NCI-H2227 treated with DMSO at 0.1 percent for 48 hours (cell line): ENCODE data around the gene RPS21.

ENCODE experiments used
- DNase-seq: peaks from one replicate; lab custom pipeline; 2025; lab: John Stamatoyannopoulos, UW

The RPS21 gene

GRCh38 chr20:62386383-62387218 is at the start of gene RPS21:
Gene RPS21 (plus strand): TSS chr20:62387103. CDS start chr20:62387339, 236 bp downstream.
- peak; percentile 93 for DNase-seq

DNA sequence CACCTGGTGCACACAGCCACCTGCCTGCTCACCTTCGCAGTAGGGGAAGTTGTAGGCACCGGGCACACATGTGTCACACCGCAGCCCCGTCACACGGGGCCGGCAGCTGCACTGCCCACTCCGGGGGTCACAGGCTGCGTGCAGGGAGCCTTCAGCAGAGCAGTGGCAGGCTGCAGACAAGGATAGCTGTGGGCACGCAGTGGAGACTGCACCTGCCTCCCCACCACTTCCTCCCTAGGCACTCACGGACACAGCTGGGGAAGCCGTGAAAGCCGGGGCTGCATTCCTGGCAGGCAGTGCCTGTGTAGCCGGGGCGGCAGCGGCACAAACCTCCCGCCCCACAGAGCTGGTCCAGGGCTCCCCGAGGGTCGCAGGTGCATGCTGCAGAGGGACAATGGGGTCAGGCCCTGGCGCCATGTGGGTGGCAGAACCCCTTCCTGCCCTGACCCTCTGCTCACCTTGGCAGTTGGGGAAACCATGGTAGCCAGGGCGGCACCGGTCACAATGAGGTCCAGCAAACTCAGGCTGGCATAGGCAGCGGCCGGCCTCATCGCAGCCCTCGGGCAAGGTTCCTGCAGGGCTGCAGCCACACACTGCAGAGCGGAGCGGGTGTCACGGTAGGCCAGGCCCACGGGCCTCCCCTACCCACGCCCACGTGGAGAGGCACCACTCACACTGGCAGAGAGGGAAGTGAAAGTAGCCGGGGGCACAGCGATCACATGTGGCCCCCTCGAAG is 49.2 kb upstream of the RPS21 start:
- DNase-seq: no peak

- DNase-seq: no peak
Measured at GRCh38 chr20:62338294-62338620, 48.6 kb upstream of the RPS21 start.

GRCh38 chr20:62339647-62340062 is 47.2 kb upstream of the RPS21 start:
- no peak for DNase-seq

GRCh38 chr20:62342910-62343309 is 44.0 kb upstream of the RPS21 start:
- no peak for DNase-seq

DNA sequence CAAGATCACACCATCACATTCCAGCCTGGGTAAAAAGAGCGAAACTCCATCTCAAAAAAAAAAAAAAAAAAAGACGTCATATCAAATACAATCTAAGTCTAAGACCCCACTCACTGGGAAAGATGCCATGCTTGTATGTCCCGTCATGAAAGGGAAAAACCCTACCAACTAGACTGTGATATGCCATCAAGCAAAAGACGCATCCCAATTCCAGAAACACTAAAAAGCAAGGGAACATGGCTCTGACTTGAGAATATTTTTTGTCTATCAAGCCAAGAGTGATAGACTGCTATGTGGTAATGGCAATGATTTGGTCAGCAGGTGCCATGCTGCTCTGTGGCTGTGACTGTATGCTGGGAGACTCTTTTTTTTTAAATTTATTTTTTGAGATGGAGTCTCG is 42.8 kb upstream of the RPS21 start:
- no peak for DNase-seq

DNA sequence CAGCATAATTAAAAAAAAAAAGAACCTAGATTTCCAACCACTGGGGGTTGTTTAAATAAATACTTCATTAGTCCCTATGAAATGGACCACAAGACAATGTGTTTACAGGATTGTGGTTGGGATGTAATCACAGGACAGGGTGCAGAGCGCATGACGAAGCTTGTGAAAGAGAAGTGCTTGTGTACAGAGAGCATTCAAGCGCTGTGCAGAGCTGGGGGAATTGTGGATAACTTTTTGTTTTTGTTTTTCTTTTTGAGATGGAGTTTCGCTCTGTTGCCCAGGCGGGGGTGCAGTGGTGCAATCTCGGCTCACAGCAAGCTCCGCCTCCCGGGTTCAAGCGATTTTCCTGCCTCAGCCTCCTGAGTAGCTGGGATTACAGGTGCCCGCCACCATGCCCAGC is 42.1 kb upstream of the RPS21 start:
- no peak for DNase-seq

DNA sequence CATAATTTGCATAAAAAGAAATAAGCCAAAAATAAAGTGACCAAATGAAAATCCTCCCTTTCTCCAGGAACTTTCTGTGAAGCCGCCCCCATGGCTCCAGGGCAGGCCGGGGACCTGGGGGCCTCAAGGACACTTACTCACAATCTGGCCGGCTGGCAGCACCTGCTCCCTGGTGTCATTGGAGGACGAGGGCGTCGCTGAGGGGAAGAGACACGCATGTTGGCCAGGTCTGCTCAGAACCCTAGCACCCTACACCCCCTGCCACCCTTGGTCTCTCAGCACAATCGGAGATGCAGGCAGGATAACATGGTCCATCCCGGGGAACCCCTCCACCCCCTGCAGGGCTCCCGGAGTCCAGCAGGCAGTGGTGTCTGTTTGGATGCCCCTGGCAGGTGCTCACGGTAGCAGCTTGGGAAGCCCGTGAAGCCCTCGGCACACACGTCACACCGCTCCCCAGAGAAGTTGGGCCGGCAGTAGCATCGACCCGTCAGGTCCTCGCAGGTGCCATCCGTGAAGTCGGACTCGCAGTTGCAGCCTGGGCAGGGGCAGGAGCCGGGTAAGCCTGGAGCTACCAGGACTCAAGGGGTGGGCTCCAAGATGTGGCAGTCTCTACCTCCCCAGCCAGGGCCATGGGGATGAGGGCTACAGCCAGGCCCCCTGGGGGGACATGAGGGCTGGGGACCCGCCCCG is 41.1 kb upstream of the RPS21 start:
- no peak for DNase-seq

GRCh38 chr20:62346398-62347150 is 40.3 kb upstream of the RPS21 start:
- no peak for DNase-seq

DNA sequence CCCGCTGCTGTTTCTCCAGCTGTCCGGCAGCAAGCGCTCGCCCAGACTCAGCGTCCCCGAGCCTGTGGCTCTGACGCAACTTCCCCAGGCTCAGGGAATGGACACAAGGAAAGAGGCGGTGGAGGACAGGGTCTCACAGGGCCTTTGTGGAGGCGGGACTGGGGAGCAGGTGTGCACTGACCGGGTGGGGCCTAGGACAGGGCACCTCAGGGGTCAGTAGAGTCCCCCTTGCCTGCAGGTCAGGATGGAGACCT is 39.8 kb upstream of the RPS21 start:
- DNase-seq: no peak

- no peak for DNase-seq
Measured at GRCh38 chr20:62347445-62347844, 39.5 kb upstream of the RPS21 start.

- DNase-seq: no peak
Measured at GRCh38 chr20:62348604-62349003, 38.3 kb upstream of the RPS21 start.

GRCh38 chr20:62349556-62350097 is 37.3 kb upstream of the RPS21 start:
- DNase-seq: no peak

- no peak for DNase-seq
Measured at GRCh38 chr20:62350098-62350628, 36.7 kb upstream of the RPS21 start.

DNA sequence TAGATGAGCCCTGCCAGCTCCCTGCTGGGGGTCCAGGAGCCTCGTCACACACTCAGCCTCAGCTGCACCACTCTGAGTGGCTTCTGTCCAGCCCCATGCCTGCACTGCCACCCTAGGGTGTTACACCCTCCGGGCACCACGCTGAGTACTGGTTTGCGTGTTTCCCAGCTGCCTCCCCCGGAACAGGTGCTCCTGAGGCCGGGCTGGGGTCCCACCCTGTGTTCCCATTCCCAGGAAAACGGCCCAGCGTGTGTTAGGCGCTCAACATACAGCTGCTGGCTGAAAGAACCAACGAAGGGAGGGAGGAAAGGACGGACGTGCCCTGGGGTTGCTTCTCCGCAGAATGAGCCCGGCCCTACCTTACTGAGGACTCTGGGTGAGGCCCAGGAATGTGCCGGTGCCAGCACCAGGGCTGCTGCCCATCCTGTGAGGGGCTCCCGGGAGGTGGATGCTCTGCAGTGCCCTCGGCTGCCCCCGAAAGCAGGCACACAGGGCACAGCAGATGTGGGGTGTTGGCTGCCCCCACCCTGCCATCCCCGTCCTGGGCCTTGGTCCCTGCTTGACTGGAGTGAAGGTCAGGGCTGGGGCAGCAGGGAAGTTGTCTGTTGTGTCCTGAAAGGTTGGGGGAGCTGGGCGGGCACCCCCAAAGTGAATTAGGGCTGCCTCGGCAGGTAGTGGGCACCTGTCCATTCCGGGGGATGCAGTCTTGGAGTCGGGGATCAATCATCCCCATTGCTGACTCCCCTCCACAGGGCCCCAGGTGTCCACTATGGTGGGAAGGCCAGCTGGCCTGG is 36.1 kb upstream of the RPS21 start:
- no peak for DNase-seq

DNA sequence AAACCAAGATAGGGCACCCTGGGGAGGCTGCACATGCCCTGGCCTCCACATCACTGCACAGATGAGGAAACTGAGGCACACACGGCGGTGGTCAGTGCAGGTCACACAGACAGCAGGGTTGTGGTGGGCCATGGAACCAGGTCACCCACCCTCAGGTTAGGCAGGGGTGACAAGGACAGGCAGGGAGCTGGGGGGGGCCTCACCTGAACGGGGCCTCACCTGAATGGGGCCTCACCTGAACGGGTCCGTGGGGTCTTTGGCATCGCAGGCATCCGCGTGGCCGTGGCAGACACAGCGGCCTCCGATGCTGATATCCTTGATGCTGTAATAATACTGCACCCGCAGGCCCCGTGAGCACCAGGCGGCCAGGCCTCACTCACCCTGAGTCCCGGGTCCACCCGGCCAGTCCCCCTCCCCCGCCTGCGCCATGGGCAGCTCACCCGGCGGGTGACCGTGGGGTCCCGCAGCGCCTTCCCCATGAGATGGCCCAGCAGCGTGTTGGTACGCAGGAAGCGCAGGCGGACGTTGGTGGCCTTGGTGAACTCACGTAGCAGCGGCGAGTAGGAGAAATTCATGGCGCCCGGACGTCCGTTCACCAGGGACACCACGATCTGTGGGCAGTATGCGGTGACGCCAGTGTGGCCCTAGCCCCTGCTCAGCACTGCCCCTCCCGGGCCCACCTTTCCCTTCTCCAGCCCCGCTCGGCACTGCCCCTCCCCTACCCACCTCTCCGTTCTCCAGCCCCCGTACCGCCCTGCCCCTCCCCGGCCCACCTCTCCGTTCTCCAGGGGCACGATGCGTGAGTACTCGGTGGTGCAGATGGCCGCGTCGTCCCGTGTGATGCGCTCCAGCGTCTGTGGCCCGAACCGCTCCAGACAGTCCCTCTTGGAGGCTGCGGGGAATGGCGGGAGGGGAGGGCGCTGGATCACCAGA is 35.2 kb upstream of the RPS21 start:
- DNase-seq: no peak

DNA sequence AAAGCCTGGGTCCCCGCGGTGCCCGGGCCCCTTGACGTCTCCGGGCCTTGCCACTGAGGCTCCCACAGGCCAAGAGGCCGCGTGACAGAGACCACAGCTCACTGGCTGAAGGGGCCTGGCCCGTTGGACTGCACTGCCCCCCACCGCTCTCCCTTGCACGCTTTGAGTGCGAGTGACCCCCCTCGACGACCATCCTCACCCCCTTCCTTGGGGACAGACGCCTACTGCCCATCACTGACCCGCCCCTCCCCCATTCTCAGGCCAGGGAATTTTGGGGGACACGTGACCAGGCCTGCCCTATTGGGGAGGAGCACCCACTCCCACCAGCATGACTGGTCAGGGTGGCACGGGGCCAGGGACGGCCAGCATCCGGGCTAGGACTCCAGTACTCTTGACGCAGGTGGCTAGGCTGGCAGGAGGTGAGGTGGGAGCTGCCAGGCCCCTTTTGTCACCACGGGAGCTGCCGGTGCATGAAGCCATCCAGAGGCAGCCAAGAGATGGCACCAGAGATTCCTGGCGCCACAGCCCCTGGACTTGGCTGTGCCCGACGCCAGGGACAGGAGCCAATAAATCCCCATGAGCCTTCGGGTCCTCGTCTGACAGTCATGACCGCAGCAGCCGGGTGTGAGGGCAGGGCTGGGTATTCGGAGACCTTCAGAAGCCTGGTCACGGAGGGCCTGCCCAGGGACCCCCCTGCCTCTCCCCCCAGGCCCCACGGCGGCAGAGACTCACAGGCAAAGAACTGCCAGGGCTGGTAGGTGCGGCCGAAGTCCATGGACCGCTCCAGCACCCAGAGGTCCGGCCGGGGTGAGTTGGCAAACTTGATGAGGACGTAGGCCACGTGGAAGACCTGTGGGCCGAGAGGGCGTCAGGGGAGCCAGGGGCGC is 34.3 kb upstream of the RPS21 start:
- no peak for DNase-seq

- DNase-seq: no peak
Measured at GRCh38 chr20:62353289-62354030, 33.4 kb upstream of the RPS21 start.
